Activated naive CD4-positive, alpha-beta T cell treated with anti-CD3 and anti-CD28 coated beads, Interleukin-2, amount 50 U/mL, for 16 hours (primary cell): ENCODE results near the gene C22orf15.

ENCODE experiments used
- DNase-seq: peaks from one replicate; pipeline ENCODE4 v3.0.0-alpha.2; 2020

C22orf15 gene

DNA sequence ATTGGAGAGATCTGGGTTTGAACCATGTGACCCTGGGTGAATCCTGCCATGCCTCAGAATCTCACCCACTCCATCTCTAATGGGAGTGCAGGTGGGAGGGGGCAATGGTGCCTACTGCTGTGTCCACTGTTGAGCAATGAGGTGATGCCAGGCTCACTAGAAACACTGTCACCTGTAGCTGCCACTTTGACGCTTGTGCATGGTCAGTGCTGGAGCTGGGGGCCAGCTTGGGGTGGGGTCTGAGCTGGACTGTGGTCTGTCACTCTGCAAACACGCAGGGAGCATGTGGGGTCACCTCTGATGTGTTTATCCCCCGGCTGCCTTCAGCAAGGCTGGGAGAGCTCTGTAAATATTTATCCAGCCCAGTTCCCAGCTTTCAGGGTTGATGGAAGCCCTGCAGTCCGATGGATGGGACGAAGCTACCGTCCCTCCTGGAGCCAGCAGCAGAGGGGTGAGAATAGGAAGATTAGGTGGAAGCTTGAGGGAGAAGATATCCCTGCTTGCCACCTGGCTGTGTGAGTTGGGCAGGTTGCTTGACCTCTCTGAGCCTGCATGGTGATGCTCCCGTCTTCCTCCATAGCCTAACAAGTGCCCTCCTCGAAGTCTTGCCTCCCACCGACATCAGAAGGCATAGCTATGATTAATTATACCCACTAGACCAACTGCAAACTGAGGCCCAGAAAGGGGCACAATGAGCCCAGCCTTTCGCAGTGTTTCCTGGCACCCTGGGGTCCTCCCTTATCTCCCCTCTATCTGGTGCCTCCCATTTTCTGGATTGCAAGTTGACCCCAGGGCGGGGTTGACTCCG is 11.5 kb downstream of the C22orf15 start:
- no peak for DNase-seq

GRCh38 chr22:23774922-23775436 is 12.2 kb downstream of the C22orf15 start:
- no peak for DNase-seq

DNA sequence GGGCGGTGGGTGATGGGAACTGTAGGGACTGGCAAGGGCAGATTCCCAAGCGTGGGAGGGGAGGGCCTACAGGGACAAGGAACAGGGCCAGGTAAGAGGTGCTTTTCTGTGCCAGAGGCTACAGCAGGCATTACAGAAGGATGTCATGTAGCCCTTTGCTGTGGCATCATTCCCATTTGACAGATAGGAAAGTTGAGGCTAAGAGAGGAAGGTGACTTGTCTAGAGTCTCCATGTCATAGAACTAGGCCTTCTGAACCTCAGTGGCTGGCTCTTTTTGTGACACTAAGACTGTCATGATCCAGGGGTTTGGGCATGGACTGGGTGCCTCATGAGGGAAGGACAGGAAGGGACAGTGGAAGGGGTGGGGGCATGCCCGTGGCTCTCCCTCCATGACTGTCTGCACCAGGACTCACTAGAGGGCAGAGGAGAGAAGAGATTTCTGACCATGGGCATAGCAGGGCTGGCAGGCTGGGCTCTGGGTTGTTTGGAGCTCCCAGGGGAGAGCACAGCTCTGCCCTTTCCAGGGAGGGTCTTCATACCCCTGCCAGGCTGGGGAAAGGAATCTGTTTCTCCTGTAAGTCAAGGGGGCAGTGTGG is 13.1 kb downstream of the C22orf15 start:
- DNase-seq: no peak

DNA sequence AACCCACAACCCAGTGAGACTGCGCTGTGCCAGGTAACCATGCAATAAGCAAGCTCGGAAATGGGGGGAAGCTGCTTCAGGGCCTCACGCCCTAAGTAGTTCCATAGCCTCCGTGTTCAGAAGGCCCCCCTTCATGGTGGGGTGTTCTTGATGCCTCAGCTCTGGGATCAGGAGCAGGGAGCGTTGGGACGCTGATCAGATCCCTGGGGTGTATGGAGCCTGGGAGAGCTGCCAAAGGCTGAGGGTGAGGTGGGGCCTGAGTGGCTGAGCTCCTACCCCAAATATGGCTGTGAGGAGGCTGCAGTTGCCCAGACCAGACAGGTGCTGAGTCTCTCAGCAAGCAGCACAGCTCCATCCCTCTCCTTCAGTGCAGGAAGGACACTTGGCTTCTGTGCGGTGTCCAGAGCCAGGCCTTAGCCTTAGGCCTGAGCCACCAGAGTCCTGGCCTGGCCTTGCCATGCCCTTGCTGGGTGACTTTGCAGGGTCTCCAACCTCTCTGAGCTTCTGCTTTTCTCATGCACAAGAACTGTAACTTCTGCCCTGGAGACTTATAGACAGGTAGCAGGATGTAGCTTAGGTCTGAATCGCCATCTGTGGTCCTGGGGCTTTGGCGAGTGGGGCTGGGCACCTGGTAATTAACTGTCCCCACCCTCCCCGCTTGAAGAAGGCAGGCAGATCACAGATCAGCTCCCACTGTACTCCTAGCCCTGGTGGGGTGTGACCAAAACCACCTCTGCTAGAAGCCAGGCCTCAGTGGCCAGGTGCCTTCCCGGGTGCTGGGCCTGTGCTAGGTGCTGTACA is 15.2 kb downstream of the C22orf15 start:
- DNase-seq: no peak

DNA sequence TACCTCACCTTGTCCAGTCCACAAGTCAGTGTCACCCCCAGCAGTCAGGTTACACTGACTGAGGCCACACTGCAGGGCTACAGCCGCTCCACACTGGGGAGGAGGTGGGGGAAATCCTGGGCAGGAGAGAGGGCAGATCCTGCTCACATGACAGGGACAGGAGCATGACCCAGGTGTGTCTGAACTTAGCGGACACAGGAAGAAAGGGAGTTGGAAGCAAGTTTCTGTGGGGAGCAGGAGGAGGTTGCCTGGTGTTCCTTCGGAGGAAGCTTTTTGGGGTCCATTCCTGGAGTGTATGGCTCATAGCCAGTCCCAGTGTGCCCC is 15.7 kb downstream of the C22orf15 start:
- no peak for DNase-seq

DNA sequence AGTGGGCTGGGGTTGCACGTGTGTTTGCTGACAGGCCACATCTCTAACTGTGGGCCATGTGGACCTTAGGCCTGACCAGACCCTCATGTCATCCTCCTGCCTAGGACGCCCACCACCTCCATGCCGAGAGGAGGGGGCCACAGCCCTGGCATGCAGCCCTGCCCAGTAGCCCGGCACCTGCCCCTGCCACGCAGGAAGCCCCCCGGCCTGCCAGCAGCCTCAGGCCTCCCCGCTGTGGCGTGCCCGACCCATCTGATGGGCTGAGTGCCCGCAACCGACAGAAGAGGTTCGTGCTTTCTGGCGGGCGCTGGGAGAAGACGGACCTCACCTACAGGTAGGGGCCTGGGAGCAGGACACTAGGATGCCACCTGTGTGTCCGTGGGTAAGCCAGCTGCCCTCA is 16.3 kb downstream of the C22orf15 start:
- no peak for DNase-seq

DNA sequence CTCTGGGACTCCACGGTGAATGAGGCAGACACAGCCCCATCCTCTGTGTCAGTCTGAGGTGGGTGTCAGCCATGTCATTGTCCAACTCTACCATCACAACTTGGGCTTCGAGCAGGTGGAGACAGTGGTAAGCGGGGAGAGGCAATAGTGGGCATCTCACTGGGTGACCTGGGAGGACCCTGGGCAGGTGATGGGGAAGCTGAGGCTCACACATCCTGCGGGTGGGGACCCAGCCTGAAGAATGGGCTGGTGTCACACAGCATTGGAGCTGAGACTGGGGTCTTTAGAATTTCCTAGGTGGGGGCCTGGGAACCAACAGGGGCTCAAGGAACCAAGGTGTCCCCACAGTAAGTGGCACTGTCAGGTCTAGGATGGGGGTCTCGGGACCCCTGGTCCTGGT is 16.9 kb downstream of the C22orf15 start:
- DNase-seq: no peak

GRCh38 chr22:23780146-23780748 is 17.5 kb downstream of the C22orf15 start:
- DNase-seq: no peak

GRCh38 chr22:23781065-23781464 is 18.3 kb downstream of the C22orf15 start:
- no peak for DNase-seq

DNA sequence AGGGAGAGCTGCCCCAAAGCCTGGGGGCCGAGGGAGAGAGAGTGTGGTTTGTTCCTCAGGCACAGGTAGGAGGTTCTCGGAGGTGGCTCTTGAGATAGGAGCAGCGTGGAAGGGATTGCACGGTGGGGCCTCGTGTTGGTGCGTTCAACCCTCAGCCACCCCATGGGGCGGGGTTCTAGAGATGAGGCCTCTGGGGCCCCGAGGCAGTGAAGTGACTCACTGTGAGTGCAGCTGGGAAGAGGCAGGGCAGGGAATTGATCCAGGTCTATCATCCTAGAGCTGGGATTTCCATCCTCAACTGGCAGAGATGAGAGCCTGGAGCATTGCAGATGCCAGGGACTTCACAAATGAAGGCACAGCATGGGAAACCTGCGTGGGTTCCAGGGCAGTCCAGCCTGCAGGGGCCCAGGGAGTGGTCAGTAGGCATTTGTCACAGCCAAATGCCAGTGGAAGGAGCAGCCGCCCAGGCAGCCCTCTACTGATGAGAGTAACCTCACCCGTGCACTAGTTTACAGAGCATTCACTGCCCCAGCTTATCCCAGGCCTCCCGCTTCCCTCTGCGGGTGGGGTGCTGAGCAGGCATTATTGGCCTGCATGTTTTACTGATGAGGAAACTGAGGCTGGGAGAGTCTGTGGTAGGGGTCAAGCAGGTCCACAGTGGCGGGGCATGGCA is 18.9 kb downstream of the C22orf15 start:
- no peak for DNase-seq

DNA sequence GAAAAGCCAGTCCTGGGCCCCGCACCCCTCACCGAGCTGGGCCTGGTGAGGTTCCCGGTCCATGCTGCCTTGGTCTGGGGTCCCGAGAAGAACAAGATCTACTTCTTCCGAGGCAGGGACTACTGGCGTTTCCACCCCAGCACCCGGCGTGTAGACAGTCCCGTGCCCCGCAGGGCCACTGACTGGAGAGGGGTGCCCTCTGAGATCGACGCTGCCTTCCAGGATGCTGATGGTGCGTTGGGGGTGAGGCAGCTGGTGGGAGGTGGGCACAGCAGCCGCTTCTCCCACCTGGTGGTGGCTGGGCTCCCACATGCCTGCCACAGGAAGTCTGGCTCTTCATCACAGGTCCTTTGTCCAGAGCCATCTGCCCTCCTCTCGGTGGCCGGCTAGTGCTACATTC is 19.5 kb downstream of the C22orf15 start:
- no peak for DNase-seq

GRCh38 chr22:23782703-23783102 is 19.9 kb downstream of the C22orf15 start:
- DNase-seq: no peak

DNA sequence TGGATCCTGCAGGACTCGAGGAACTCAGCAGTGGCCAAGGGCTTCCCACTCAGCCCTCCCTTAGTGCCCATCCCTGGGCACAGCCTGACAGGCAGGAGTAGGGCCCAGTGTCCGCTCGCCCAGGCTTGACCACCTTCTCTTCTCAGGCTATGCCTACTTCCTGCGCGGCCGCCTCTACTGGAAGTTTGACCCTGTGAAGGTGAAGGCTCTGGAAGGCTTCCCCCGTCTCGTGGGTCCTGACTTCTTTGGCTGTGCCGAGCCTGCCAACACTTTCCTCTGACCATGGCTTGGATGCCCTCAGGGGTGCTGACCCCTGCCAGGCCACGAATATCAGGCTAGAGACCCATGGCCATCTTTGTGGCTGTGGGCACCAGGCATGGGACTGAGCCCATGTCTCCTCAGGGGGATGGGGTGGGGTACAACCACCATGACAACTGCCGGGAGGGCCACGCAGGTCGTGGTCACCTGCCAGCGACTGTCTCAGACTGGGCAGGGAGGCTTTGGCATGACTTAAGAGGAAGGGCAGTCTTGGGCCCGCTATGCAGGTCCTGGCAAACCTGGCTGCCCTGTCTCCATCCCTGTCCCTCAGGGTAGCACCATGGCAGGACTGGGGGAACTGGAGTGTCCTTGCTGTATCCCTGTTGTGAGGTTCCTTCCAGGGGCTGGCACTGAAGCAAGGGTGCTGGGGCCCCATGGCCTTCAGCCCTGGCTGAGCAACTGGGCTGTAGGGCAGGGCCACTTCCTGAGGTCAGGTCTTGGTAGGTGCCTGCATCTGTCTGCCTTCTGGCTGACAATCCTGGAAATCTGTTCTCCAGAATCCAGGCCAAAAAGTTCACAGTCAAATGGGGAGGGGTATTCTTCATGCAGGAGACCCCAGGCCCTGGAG is 20.7 kb downstream of the C22orf15 start:
- DNase-seq: no peak

- no peak for DNase-seq
These were observed 21.5 kb downstream of the C22orf15 start for GRCh38 chr22:23784215-23784732.

- DNase-seq: no peak
These were observed 23.5 kb downstream of the C22orf15 start for GRCh38 chr22:23786261-23786710.

GRCh38 chr22:23786752-23787599 is 24.2 kb downstream of the C22orf15 start, which contains the start of gene SMARCB1:
TSS of gene SMARCB1 (plus strand) at chr22:23786966. CDS start at chr22:23787170, 204 bp downstream.
- peak; percentile 90 for DNase-seq

GRCh38 chr22:23787600-23787896 is 24.8 kb downstream of the C22orf15 start:
- DNase-seq: no peak

DNA sequence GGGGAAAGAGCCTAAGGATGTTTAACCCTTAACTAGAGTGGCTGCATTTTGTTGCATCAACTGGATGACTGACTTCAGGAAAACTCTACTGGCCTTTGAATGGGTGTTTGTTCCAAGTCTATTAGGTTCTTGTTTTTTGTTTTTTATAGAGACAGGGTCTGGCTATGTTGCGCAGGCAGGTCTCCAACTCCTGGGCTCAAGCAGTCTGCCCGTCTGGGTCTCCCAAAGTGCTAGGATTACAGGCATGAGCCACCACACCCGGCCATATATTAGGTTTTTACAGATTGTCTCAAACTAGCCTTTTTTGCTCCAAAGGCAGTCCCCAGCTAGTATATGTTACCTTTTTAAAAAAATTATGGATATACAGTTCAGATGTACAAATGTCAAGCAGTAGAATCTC is 25.1 kb downstream of the C22orf15 start:
- no peak for DNase-seq

- DNase-seq: no peak
These were observed 26.3 kb downstream of the C22orf15 start for GRCh38 chr22:23789121-23789520.

DNA sequence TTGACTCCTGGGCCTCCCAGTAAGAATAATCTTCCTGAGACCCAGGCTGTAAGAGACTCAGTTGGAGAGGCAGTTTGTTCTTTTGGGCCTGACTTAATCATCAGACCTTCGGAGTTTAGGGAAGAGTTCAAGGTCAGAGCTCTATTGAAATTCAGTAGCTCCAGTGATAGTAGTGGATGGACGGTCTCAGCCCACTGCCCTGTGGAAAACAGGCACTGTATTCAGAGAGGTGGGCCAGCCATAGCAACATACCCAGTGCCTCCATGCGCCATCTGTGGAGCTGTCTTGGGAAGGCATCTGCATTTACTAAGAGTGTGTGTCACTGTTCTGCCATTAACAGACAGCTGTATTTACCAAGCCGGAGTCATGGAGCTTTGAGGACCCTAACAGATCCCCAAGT is 26.8 kb downstream of the C22orf15 start:
- no peak for DNase-seq
